A549 (cell line): ENCODE data around the gene TEKT5. TPM values are rescaled to one million over a fixed set of nuclear protein-coding genes. Genes with fewer than 3 reads are reported as not detected.

Experiments
- ATAC-seq, 2 experiments: fragments of 200-7000 bp in 1 of 2; fragments of >200 bp in 1 of 2; cut with Nextera tagmentation in 1 of 2; cut with Tn5 transposase in 1 of 2; 3 replicates each; pipeline versions ENCODE4 v1.8.0 to v1.9.1; 2018 to 2020; ENCODE audit warnings: mild to moderate bottlenecking in 1 of 2, moderate library complexity in 1 of 2
- CTCF ChIA-PET: fragments of 300-600 bp; sonication (Branson Sonifier 250); formaldehyde crosslinking; extraction: SDS; loops from one replicate; lab custom pipeline; 2021; ENCODE audit warnings: antibody characterized with exemption, inconsistent platforms; lab: Yijun Ruan, JAX
- POLR2A ChIA-PET: fragments of 350-600 bp; formaldehyde crosslinking; extraction: SDS; loops from one replicate; lab custom pipeline; 2021; ENCODE audit warnings: antibody characterized with exemption, inconsistent platforms; lab: Yijun Ruan, JAX
- DNase-seq, 2 experiments: peaks; one replicate each; pipeline versions ENCODE4 v3.0.0 to v3.0.0-alpha.2; 2011 to 2016; ENCODE audit warnings: low read depth in 1 of 2, low spot score in 1 of 2
- FAIRE-seq: peaks from 2 replicates; lab custom pipeline; 2011; peaks lifted over from hg19 to GRCh38; lab: Jason Lieb, UNC
- H3K27ac ChIP-seq, 2 experiments: fragments of >200 bp; sonication (Bioruptor Twin); formaldehyde crosslinking; 3 replicates each; pipeline ENCODE4 v1.5.1; 2016 to 2017
- H3K4me1 ChIP-seq: fragments of >200 bp; sonication (Bioruptor Twin); formaldehyde crosslinking; 3 replicates; pipeline ENCODE4 v1.6.1; 2016
- H3K4me2 ChIP-seq: fragments of >200 bp; sonication (Bioruptor Twin); formaldehyde crosslinking; 3 replicates; pipeline ENCODE4 v1.6.1; 2016
- H3K4me3 ChIP-seq: fragments of >200 bp; sonication (Bioruptor Twin); formaldehyde crosslinking; 3 replicates; pipeline ENCODE4 v1.5.1; 2016
- H3K9me3 ChIP-seq: fragments of >200 bp; sonication (Bioruptor Twin); formaldehyde crosslinking; 3 replicates; pipeline ENCODE4 v1.6.1; 2016
- BHLHE40 ChIP-seq: IDR thresholded peaks from 2 replicates; pipeline ENCODE4 v1.6.1; 2012; ENCODE audit warnings: low read depth, low read length, inconsistent platforms
- CBX2 ChIP-seq: fragments of 200-600 bp; sonication (generic); IDR thresholded peaks from 2 replicates; pipeline ENCODE4 v1.6.1; 2016; ENCODE audit warnings: low read depth, mild to moderate bottlenecking, borderline replicate concordance
- CHD4 ChIP-seq: fragments of 200-600 bp; sonication (generic); IDR thresholded peaks from 2 replicates; pipeline ENCODE4 v1.6.1; 2016; ENCODE audit warnings: antibody characterized with exemption, mild to moderate bottlenecking, borderline replicate concordance
- EHF ChIP-seq: fragments of 250-450 bp; sonication (Bioruptor Pico); IDR thresholded peaks from 2 replicates; pipeline ENCODE4 v1.5.0; 2020; ENCODE audit warnings: mild to moderate bottlenecking
- EHMT2 ChIP-seq: fragments of 200-600 bp; sonication (generic); IDR thresholded peaks from 2 replicates; pipeline ENCODE4 v1.6.1; 2016; ENCODE audit warnings: antibody characterized with exemption, low read depth, mild to moderate bottlenecking, moderate library complexity
- EP300 ChIP-seq, 2 experiments: fragments of >200 bp; sonication (Bioruptor Twin); formaldehyde crosslinking; IDR thresholded peaks; 2 replicates in 1 of 2; 3 replicates in 1 of 2; pipeline ENCODE4 v1.6.1; 2016 to 2017
- ESRRA ChIP-seq: fragments of 150-350 bp; IDR thresholded peaks from 2 replicates; pipeline ENCODE4 v1.6.1; 2014; ENCODE audit warnings: mild to moderate bottlenecking, low read length, borderline replicate concordance
- FOSB ChIP-seq: fragments of 250-450 bp; sonication (Bioruptor Pico); IDR thresholded peaks from 2 replicates; pipeline ENCODE4 v1.5.0; 2020; ENCODE audit warnings: mild to moderate bottlenecking, moderate library complexity
- FOXS1 ChIP-seq: fragments of 250-450 bp; sonication (Bioruptor Pico); IDR thresholded peaks from 2 replicates; pipeline ENCODE4 v1.5.0; 2020; ENCODE audit warnings: mild to moderate bottlenecking, moderate library complexity
- HDAC2 ChIP-seq: fragments of 200-600 bp; sonication (generic); IDR thresholded peaks from 2 replicates; pipeline ENCODE4 v1.6.1; 2016
- HEYL ChIP-seq: fragments of 250-450 bp; sonication (Bioruptor Pico); IDR thresholded peaks from 2 replicates; pipeline ENCODE4 v1.8.0; 2021; ENCODE audit warnings: mild to moderate bottlenecking, moderate library complexity
- HOXB5 ChIP-seq: fragments of 250-450 bp; sonication (Bioruptor Pico); IDR thresholded peaks from 2 replicates; pipeline ENCODE4 v1.5.0; 2020; ENCODE audit warnings: mild to moderate bottlenecking, moderate library complexity
- KDM5A ChIP-seq: fragments of 200-600 bp; sonication (generic); IDR thresholded peaks from 2 replicates; pipeline ENCODE4 v1.6.1; 2016; ENCODE audit warnings: antibody characterized with exemption, mild to moderate bottlenecking
- MAFK ChIP-seq: fragments of 450-650 bp; IDR thresholded peaks from 2 replicates; pipeline ENCODE4 v1.6.1; 2014; ENCODE audit not compliant: partially characterized antibody
- MYC ChIP-seq: IDR thresholded peaks from 2 replicates; pipeline ENCODE4 v1.6.1; 2012; ENCODE audit warnings: mild to moderate bottlenecking, inconsistent platforms, low read length, improper control_type of control experiment, borderline replicate concordance
- PHF8 ChIP-seq: fragments of 200-600 bp; sonication (generic); IDR thresholded peaks from 2 replicates; pipeline ENCODE4 v1.6.1; 2016; ENCODE audit warnings: low read depth, mild to moderate bottlenecking, antibody characterized with exemption, moderate library complexity, borderline replicate concordance
- POLR2AphosphoS2 ChIP-seq: conservative IDR thresholded peaks from 2 replicates; pipeline ENCODE4 v1.6.1; 2012; ENCODE audit warnings: low read length, improper control_type of control experiment, inconsistent platforms
- RAD21 ChIP-seq, 2 experiments: fragments of >200 bp in 1 of 2; sonication (Bioruptor Twin) in 1 of 2; formaldehyde crosslinking in 1 of 2; IDR thresholded peaks in 1 of 2; conservative IDR thresholded peaks in 1 of 2; 2 replicates in 1 of 2; 3 replicates in 1 of 2; pipeline ENCODE4 v1.6.1; 2012 to 2018; ENCODE audit warnings: inconsistent platforms in 1 of 2
- RCOR1 ChIP-seq: fragments of 150-350 bp; IDR thresholded peaks from 2 replicates; pipeline ENCODE4 v1.6.1; 2014; ENCODE audit warnings: antibody characterized with exemption, low read length, low read depth
- RFX5 ChIP-seq: fragments of 450-650 bp; IDR thresholded peaks from 2 replicates; pipeline ENCODE4 v1.7.1; 2014; ENCODE audit warnings: antibody characterized with exemption, mild to moderate bottlenecking, moderate library complexity
- SMC3 ChIP-seq: fragments of >200 bp; sonication (Bioruptor Twin); formaldehyde crosslinking; IDR thresholded peaks from 3 replicates; pipeline ENCODE4 v1.6.1; 2018; ENCODE audit warnings: inconsistent platforms
- SREBF2 ChIP-seq: fragments of 450-650 bp; IDR thresholded peaks from 2 replicates; pipeline ENCODE4 v1.6.1; 2014; ENCODE audit warnings: mild to moderate bottlenecking, moderate library complexity
- TFCP2L1 ChIP-seq: fragments of 250-450 bp; sonication (Bioruptor Pico); IDR thresholded peaks from 2 replicates; pipeline ENCODE4 v1.5.0; 2021; ENCODE audit warnings: mild to moderate bottlenecking
- TP53 ChIP-seq: fragments of 250-450 bp; sonication (Bioruptor Pico); IDR thresholded peaks from 2 replicates; pipeline ENCODE4 v1.5.0; 2021; ENCODE audit warnings: mild to moderate bottlenecking, moderate library complexity
- ZC3H11A ChIP-seq: fragments of 450-650 bp; IDR thresholded peaks from 2 replicates; pipeline ENCODE4 v1.6.1; 2014; ENCODE audit warnings: antibody characterized with exemption, mild to moderate bottlenecking
- ZSCAN20 ChIP-seq: fragments of 250-450 bp; sonication (Bioruptor Pico); IDR thresholded peaks from 2 replicates; pipeline ENCODE4 v1.8.0; 2022; ENCODE audit warnings: mild to moderate bottlenecking, moderate library complexity
- whole genome bisulfite sequencing: methylation state at CpG from one replicate; pipeline ENCODE4 v1.1.6; 2017; ENCODE audit errors: missing lambda C conversion rate; 5-methylcytosine and 5-hydroxymethylcytosine counted together
- polyA plus RNA-seq, 4 experiments: library from polyadenylated mRNA; depleted of rRNA in 3 of 4; stranded (reverse); fragments of >200 nt; fragmentation: RNase III in 1 of 4; extraction: RNeasy Plus Mini Kit Qiagen cat#74134 plus additional on column Dnase treatment in 1 of 4; gene quantifications; 2 replicates in 3 of 4; 3 replicates in 1 of 4; pipeline ENCODE4 v1.2.3, GENCODE V29; 2011 to 2017
- TF ChIP-seq, protein P1 (sequence below): fragments of >200 bp; sonication (Bioruptor Twin); formaldehyde crosslinking; IDR thresholded peaks from 2 replicates; pipeline ENCODE4 v1.6.1; 2016
- TF ChIP-seq, protein P2 (sequence below): fragments of 250-450 bp; sonication (Bioruptor Pico); IDR thresholded peaks from 2 replicates; pipeline ENCODE4 v1.5.0; 2020; ENCODE audit warnings: low read depth, mild to moderate bottlenecking, moderate library complexity
- TF ChIP-seq, protein P3 (sequence below): fragments of >200 bp; sonication (Bioruptor Twin); formaldehyde crosslinking; IDR thresholded peaks from 3 replicates; pipeline ENCODE4 v1.6.1; 2016
- TF ChIP-seq, protein P4 (sequence below): IDR thresholded peaks from 2 replicates; pipeline ENCODE4 v1.6.1; 2012

TEKT5 gene
- polyA plus RNA-seq, 2 of the 4 experiments (the other 2 are of a cell fraction) = 0.14 TPM; not detected in 1

DNA sequence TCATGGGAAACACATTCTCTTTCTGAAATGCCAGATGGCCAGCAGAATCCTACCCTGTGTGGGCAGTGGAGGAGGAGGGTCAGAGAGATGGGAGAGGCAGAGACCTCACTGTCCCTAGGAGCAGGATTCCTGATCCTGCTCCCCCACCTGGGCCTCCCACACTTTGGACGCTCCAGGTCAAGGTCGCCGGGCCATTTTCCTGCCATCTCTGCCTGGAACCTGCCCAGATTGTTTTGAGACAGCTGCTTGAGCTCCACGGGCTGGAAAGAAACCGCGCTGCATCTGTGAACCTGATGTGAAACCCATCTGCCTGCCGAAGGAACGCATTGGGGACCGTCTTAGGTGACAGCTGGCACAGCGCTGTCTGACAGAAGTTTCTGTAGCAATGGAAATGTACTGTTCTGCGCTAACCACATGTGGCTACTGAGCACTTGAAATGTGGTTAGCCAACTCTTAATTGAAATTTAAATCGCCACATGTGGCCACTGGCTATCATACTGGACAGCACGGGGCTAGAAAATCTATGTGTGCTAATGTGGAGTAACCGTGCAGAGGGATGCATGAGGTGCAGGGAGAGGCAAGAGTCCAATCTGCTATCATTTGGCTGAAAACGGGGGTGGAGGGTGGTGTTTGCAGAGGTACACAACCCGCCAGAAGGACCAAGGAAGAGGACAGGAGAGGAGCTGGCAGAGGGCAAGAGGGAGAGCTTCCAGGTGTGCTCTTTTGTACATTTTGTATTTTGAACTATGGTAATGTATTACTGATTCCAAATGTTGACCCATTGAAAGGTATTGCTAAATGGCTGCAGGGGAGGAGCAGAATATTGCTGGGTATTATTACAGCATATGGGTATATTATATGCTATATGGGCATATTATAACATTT, 33.5 kb upstream of the TEKT5 start:
- H3K9me3 ChIP-seq = no peaks in the 10 kb centered on the region; the same call in 2 of the 3 replicates
- no peak for DNase-seq
- no peak overlapping the region for H3K4me3 ChIP-seq
- no peak for TF ChIP-seq MYC
- no peak for TF ChIP-seq FOXS1 (CRISPR knock-in tag)
- TF ChIP-seq TP53 (CRISPR knock-in tag) = no peak
- TF ChIP-seq, protein P1, sequence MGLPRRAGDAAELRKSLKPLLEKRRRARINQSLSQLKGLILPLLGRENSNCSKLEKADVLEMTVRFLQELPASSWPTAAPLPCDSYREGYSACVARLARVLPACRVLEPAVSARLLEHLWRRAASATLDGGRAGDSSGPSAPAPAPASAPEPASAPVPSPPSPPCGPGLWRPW = no peak
- TF ChIP-seq, protein P2, sequence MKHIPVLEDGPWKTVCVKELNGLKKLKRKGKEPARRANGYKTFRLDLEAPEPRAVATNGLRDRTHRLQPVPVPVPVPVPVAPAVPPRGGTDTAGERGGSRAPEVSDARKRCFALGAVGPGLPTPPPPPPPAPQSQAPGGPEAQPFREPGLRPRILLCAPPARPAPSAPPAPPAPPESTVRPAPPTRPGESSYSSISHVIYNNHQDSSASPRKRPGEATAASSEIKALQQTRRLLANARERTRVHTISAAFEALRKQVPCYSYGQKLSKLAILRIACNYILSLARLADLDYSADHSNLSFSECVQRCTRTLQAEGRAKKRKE = no peak
- TF ChIP-seq, all 56 proteins: peak for 0
- ATAC-seq = no peak
- Histone ChIP-seq H3K27ac (no peak overlapping the region), H3K4me1 (peaks cover 12% of the 10 kb centered on the region; the same call in 2 of the 3 replicates), H3K4me2 (no peak overlapping the region)
- ChIA-PET POLR2A (no interaction called here), CTCF (interaction anchor here (0.7 to 2.4 kb wide), 7 partner anchors 9 to 471 kb away, joined by 3 to 11 read pairs (median 4); no protein-coding TSS in a partner anchor)
- no peak for FAIRE-seq
- WGBS = 86% methylated on average over 16 of the region's 16 CpGs

DNA sequence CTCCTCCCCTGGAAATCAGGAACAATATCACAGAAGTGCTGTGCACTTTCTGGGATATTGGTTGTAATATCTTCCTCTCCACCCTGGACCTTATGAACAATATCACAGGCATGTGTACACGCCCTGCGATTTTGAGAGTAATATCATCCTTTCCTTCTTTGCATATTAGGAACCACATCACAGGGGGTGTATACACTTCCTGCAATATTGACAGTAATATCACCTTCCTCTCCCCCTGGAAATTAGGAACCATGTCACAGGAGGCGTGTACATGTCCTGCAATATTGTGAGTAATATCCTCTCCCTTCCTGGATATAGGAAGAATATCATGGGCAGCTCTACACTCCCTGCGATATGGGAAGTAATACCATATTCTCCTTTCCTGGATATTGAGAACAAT, 14.2 kb upstream of the TEKT5 start:
- H3K4me3 ChIP-seq = no peak overlapping the region
- FAIRE-seq (no peak), ATAC-seq (peak in 1 of 2 experiments; percentile 38; a peak in 3 of 6 replicates), DNase-seq (no peak)
- H3K27ac ChIP-seq = no peak overlapping the region
- 23% methylated on average over 4 of the region's 4 CpGs for WGBS
- H3K4me1 ChIP-seq = no peaks in the 10 kb centered on the region
- POLR2A ChIA-PET = no interaction called here
- H3K9me3 ChIP-seq = no peaks in the 10 kb centered on the region
- TF ChIP-seq MAFK (no peak), HOXB5 (CRISPR knock-in tag) (no peak), SREBF2 (no peak), CBX2 (no peak), EHF (no peak), ZC3H11A (no peak), TFCP2L1 (CRISPR knock-in tag) (no peak), RAD21 (conservative IDR thresholded peaks at IDR 0.05 in 1 of 2, IDR thresholded peaks at IDR 0.05 in 1 of 2) (no peak), BHLHE40 (no peak), ESRRA (no peak), KDM5A (no peak)
- H3K4me2 ChIP-seq = 0 out of 3 replicates have a peak overlapping the region, but pooled peaks have one; percentile 19
- CTCF ChIA-PET = no interaction called here

DNA sequence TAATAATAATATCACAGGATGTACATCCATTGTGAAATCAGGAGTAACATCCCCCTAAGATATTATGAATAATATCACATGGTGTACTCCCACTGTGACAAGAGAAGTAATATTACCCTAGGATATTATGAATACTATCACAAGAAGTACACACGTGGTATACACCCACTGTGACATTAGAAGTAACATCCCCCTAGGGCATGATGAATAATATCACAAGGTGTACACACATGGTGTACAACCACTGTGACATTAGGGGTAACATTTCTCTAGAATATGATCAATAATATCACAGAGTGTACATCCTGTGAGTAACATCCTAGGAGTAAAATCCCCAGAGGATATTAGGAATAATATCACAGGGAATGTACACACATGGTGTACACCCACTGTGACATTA, 5.0 kb upstream of the TEKT5 start:
- no peaks in the 10 kb centered on the region for H3K9me3 ChIP-seq
- no peak overlapping the region for H3K4me2 ChIP-seq
- no peaks in the 10 kb centered on the region for H3K4me1 ChIP-seq
- FAIRE-seq (no peak), ATAC-seq (no peak), DNase-seq (no peak)
- POLR2A ChIA-PET = no interaction called here
- CTCF ChIA-PET = no interaction called here
- no peak overlapping the region for H3K4me3 ChIP-seq
- TF ChIP-seq SMC3 (no peak), HDAC2 (no peak), PHF8 (no peak), EHMT2 (no peak), SREBF2 (no peak), TP53 (CRISPR knock-in tag) (no peak), RCOR1 (no peak), HOXB5 (CRISPR knock-in tag) (no peak), FOSB (CRISPR knock-in tag) (no peak), CHD4 (no peak), POLR2AphosphoS2 (no peak), RFX5 (no peak), EP300 (IDR thresholded peaks at IDR 0.05) (no peak), HEYL (CRISPR knock-in tag) (no peak), ZSCAN20 (CRISPR knock-in tag) (no peak)
- TF ChIP-seq, protein P3, sequence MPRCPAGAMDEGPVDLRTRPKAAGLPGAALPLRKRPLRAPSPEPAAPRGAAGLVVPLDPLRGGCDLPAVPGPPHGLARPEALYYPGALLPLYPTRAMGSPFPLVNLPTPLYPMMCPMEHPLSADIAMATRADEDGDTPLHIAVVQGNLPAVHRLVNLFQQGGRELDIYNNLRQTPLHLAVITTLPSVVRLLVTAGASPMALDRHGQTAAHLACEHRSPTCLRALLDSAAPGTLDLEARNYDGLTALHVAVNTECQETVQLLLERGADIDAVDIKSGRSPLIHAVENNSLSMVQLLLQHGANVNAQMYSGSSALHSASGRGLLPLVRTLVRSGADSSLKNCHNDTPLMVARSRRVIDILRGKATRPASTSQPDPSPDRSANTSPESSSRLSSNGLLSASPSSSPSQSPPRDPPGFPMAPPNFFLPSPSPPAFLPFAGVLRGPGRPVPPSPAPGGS = no peak
- TF ChIP-seq, protein P4, sequence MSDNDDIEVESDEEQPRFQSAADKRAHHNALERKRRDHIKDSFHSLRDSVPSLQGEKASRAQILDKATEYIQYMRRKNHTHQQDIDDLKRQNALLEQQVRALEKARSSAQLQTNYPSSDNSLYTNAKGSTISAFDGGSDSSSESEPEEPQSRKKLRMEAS = no peak
- TF ChIP-seq, protein P1 = no peak
- 16% methylated on average over 1 of the region's 1 CpG for WGBS
- H3K27ac ChIP-seq = no peak overlapping the region
